GM12801 (cell line): ENCODE measurements around the gene LIMS2.

Experiments used
- TF ChIP-seq, protein P1 (sequence below): IDR thresholded peaks from one replicate; pipeline ENCODE4 v1.5.1; 2011; ENCODE audit warnings: control low read depth; ENCODE audit not compliant: insufficient read length; ENCODE audit errors: extremely low read depth

Gene LIMS2

DNA sequence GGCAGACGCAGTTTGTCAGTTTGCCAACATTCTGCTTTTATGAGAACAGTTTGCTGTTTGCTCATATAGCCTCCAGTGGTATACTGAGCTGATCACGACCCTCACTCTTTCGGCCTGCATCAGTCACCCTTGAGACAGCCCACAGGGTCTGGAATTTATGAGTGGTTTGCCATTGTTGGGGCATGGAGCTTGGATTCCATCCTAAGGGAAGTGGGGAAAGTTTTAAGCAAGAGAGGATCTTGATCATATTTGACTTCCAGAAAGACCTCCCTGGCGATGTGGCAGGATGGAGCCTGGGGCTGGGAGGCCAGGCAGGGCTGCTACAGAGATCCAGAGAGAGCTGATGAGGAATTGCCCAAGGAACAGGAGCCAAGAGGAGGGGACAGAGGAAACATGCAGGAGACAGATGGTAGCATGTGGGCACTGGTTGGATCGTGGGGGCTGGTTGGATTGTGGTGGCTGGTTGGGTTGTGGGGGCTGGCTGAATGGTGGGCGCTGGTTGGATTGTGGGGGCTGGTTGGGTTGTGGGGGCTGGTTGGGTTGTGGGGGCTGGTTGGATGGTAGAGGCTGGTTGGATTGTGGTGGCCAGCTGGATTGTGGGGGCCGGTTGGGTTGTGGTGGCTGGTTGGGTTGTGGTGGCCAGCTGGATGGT lies 56.7 kb downstream of the LIMS2 start:
- TF ChIP-seq, protein P1, sequence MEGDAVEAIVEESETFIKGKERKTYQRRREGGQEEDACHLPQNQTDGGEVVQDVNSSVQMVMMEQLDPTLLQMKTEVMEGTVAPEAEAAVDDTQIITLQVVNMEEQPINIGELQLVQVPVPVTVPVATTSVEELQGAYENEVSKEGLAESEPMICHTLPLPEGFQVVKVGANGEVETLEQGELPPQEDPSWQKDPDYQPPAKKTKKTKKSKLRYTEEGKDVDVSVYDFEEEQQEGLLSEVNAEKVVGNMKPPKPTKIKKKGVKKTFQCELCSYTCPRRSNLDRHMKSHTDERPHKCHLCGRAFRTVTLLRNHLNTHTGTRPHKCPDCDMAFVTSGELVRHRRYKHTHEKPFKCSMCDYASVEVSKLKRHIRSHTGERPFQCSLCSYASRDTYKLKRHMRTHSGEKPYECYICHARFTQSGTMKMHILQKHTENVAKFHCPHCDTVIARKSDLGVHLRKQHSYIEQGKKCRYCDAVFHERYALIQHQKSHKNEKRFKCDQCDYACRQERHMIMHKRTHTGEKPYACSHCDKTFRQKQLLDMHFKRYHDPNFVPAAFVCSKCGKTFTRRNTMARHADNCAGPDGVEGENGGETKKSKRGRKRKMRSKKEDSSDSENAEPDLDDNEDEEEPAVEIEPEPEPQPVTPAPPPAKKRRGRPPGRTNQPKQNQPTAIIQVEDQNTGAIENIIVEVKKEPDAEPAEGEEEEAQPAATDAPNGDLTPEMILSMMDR, result no peak

- TF ChIP-seq, protein P1, result no peak
Observed at GRCh38 chr2:127615511-127616166, 59.7 kb downstream of the LIMS2 start.

- TF ChIP-seq, protein P1, result no peak
Observed at GRCh38 chr2:127614731-127615130, 60.6 kb downstream of the LIMS2 start.

- TF ChIP-seq, protein P1, result no peak
Observed at GRCh38 chr2:127614246-127614645, 61.1 kb downstream of the LIMS2 start.

GRCh38 chr2:127612111-127612822 lies 63.1 kb downstream of the LIMS2 start:
- TF ChIP-seq, protein P1, result no peak

GRCh38 chr2:127611076-127611925 lies 64.0 kb downstream of the LIMS2 start:
- TF ChIP-seq, protein P1, result no peak

DNA sequence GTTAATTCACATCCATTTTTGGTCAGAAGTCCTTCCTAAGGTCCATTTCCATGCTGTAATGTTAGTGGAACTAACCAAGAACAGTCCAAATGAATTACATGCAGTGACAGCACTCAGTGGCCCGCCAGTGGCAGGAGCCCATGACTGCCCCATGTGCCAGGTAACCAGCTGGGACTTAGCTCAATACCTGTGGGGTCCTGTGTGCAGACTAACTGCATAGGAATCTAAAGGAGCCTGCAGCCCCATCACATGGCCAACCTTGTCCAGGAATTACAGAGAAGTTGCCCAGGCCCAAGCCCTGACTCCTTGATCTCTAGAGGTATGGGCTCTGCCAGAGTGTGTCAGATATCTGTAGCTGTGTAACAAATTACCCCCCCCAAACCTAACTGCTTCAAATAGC lies 64.8 kb downstream of the LIMS2 start:
- TF ChIP-seq, protein P1, result no peak
